ENCODE data around the gene PRDM15. TPM values are rescaled to one million over a fixed set of nuclear protein-coding genes. Genes with fewer than 3 reads are reported as not detected.

PRDM15 gene
- total and polyA plus RNA-seq, 2 donors (not counting 3 experiments of a cell fraction or from before 2014, with no cell fraction given): 11.8 to 12.9 TPM

DNA sequence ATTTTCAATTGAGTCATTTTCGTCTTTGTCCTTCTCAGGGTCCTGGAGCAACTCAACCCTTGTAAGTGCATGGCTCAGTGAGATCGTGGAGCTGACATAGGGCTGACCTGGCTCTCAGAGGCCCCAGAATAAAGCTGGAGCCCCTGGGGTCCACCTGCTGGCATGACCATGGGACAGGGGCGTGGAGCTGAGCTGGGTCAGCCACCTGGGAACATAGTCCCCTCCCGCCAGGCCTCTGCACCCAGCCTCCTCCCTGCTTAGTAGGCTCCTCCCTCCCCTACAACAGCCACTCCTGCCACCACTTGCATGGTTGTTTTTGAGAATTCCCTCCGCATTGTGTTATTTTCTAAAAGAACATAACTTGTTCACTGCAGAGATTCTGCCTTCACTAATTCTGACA is 109.2 kb downstream of the PRDM15 start:
- ChIA-PET CTCF (interaction anchor here (2.1 kb wide), 1 partner anchor 8 kb away, joined by 9 read pairs; no protein-coding TSS in a partner anchor), POLR2A (no interaction called here)
- TF ChIP-seq POLR2AphosphoS5 (IDR thresholded peaks at IDR 0.05; ENCODE audit: insufficient read depth, low read depth, low read length): no peak
- TF ChIP-seq FOS (IDR thresholded peaks at IDR 0.05; ENCODE audit: borderline replicate concordance, insufficient read depth, low read length): no peak
- TF ChIP-seq, protein P1, sequence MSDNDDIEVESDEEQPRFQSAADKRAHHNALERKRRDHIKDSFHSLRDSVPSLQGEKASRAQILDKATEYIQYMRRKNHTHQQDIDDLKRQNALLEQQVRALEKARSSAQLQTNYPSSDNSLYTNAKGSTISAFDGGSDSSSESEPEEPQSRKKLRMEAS (IDR thresholded peaks at IDR 0.05; ENCODE audit: insufficient read depth, insufficient read length): no peak
- no peak for TF ChIP-seq EZH2 (IDR thresholded peaks at IDR 0.05; ENCODE audit: borderline replicate concordance, low read depth, low read length, severe bottlenecking)
- TF ChIP-seq POLR2A (IDR thresholded peaks at IDR 0.05; ENCODE audit: low read depth, low read length): no peak
- no peak for TF ChIP-seq GATA2 (IDR thresholded peaks at IDR 0.05; ENCODE audit: insufficient read depth, insufficient read length, low read depth, low read length)
- TF ChIP-seq MYC (IDR thresholded peaks at IDR 0.05; ENCODE audit: low read depth, low read length): no peak
- TF ChIP-seq, protein P2, sequence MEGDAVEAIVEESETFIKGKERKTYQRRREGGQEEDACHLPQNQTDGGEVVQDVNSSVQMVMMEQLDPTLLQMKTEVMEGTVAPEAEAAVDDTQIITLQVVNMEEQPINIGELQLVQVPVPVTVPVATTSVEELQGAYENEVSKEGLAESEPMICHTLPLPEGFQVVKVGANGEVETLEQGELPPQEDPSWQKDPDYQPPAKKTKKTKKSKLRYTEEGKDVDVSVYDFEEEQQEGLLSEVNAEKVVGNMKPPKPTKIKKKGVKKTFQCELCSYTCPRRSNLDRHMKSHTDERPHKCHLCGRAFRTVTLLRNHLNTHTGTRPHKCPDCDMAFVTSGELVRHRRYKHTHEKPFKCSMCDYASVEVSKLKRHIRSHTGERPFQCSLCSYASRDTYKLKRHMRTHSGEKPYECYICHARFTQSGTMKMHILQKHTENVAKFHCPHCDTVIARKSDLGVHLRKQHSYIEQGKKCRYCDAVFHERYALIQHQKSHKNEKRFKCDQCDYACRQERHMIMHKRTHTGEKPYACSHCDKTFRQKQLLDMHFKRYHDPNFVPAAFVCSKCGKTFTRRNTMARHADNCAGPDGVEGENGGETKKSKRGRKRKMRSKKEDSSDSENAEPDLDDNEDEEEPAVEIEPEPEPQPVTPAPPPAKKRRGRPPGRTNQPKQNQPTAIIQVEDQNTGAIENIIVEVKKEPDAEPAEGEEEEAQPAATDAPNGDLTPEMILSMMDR (IDR thresholded peaks at IDR 0.05; ENCODE audit: extremely low read depth in 1 of 2, insufficient read depth in 1 of 2, low read depth in 1 of 2, low read length in 2 of 2): no peak
- TF ChIP-seq JUN (IDR thresholded peaks at IDR 0.05; ENCODE audit: borderline replicate concordance, insufficient read depth, insufficient read length, low read depth): no peak
- no peak for DNase-seq (ENCODE audit: low read depth, low spot score)
- Histone ChIP-seq H3K79me2 (ENCODE audit: control insufficient read depth, insufficient read depth, low read length) (no peaks in the 10 kb centered on the region), H3K36me3 (ENCODE audit: control insufficient read depth in 2 of 2, extremely low read depth in 1 of 2, insufficient read depth in 2 of 2, low read length in 2 of 2) (no peaks in the 10 kb centered on the region), H3K4me3 (replicated peaks in 1 of 3; ENCODE audit: insufficient read depth in 1 of 3, low read depth in 1 of 3, low read length in 3 of 3) (no peak overlapping the region), H3K9me1 (replicated peaks; ENCODE audit: control insufficient read depth, extremely low read depth, insufficient read depth, low read length) (no peaks in the 10 kb centered on the region), H3K4me2 (ENCODE audit: insufficient read depth, low read length) (no peak overlapping the region), H3K9me3 (replicated peaks; ENCODE audit: control insufficient read depth, insufficient read depth, low read length) (no peaks in the 10 kb centered on the region), H3K9ac (replicated peaks; ENCODE audit: extremely low read depth, insufficient read depth, low read length) (no peak overlapping the region), H4K20me1 (replicated peaks; ENCODE audit: control insufficient read depth, extremely low read depth, insufficient read depth, low read length) (no peaks in the 10 kb centered on the region), H3K27ac (ENCODE audit: insufficient read depth, low read depth, low read length) (no peak overlapping the region), H3K27me3 (ENCODE audit: control insufficient read depth in 2 of 2, insufficient read depth in 2 of 2, low read length in 2 of 2) (peaks cover 66 to 89% of the 10 kb centered on the region in 2 experiments), H3K4me1 (ENCODE audit: control insufficient read depth, extremely low read depth, insufficient read depth, low read length) (no peaks in the 10 kb centered on the region), H2AFZ (ENCODE audit: low read depth, low read length) (no peak overlapping the region)
- BruUV-seq (replicated peaks): no TSS peak
- no peak for FAIRE-seq
- intact Hi-C loops (cut with micrococcal nuclease): no loop called here
- dilution Hi-C loops (cut with MboI; ENCODE audit: extremely low pct_ligation_motif_present, low sequenced_read_pairs): no loop called here
